ENCODE results near the gene LILRB5.
"Not testable (repeated sequence)": the region's sequence is repeated elsewhere in the genome, so short reads cannot be mapped to it uniquely, and the experiment has no call there.

The LILRB5 gene

GRCh38 chr19:54243809-54244208 is 13.3 kb downstream of the LILRB5 start:
- not testable (repeated sequence) for DNase-seq (ENCODE audit: low read depth in 2 of 2)

- not testable (repeated sequence) for DNase-seq (ENCODE audit: low read depth in 2 of 2)
Observed at GRCh38 chr19:54242646-54243045, 14.4 kb downstream of the LILRB5 start, which contains the start of gene LILRA6. Gene LILRA6, minus strand, starts transcription at chr19:54242790.

GRCh38 chr19:54242234-54242633 is 14.8 kb downstream of the LILRB5 start:
- not testable (repeated sequence) for DNase-seq (ENCODE audit: low read depth in 2 of 2)

- DNase-seq (ENCODE audit: low read depth in 2 of 2) = not testable (repeated sequence)
Observed at GRCh38 chr19:54240372-54241336, 16.4 kb downstream of the LILRB5 start.

GRCh38 chr19:54239491-54240371 is 17.3 kb downstream of the LILRB5 start:
- DNase-seq (ENCODE audit: low read depth in 2 of 2) = not testable (repeated sequence)

GRCh38 chr19:54233941-54234340 is 23.1 kb downstream of the LILRB5 start:
- DNase-seq (ENCODE audit: low read depth in 2 of 2) = no peak

GRCh38 chr19:54231077-54231931 is 25.8 kb downstream of the LILRB5 start:
- peak; percentile 80 to 85 for DNase-seq (ENCODE audit: low read depth in 2 of 2)

- DNase-seq (ENCODE audit: low read depth in 2 of 2) = no peak
Observed at GRCh38 chr19:54230031-54230430, 27.0 kb downstream of the LILRB5 start.

- DNase-seq (ENCODE audit: low read depth in 2 of 2) = no peak
Observed at GRCh38 chr19:54229146-54229545, 27.9 kb downstream of the LILRB5 start.

- DNase-seq (ENCODE audit: low read depth in 2 of 2) = not testable (repeated sequence)
Observed at GRCh38 chr19:54224619-54225018, 32.5 kb downstream of the LILRB5 start.

GRCh38 chr19:54223937-54224281 is 33.2 kb downstream of the LILRB5 start:
- not testable (repeated sequence) for DNase-seq (ENCODE audit: low read depth in 2 of 2)

- not testable (repeated sequence) for DNase-seq (ENCODE audit: low read depth in 2 of 2)
Observed at GRCh38 chr19:54223277-54223936, 33.7 kb downstream of the LILRB5 start.

- not testable (repeated sequence) for DNase-seq (ENCODE audit: low read depth in 2 of 2)
Observed at GRCh38 chr19:54222474-54223276, 34.4 kb downstream of the LILRB5 start, which contains the start of gene LILRB3. Gene LILRB3, minus strand, starts transcription at chr19:54223007. Its CDS starts 31 bp downstream, at chr19:54222976.

GRCh38 chr19:54221947-54222346 is 35.1 kb downstream of the LILRB5 start:
- not testable (repeated sequence) for DNase-seq (ENCODE audit: low read depth in 2 of 2)

GRCh38 chr19:54219702-54220101 is 37.4 kb downstream of the LILRB5 start:
- DNase-seq (ENCODE audit: low read depth in 2 of 2) = not testable (repeated sequence)

- DNase-seq (ENCODE audit: low read depth in 2 of 2) = no peak
Observed at GRCh38 chr19:54218960-54219661, 38.0 kb downstream of the LILRB5 start.

- no peak for DNase-seq (ENCODE audit: low read depth in 2 of 2)
Observed at GRCh38 chr19:54218259-54218658, 38.8 kb downstream of the LILRB5 start.

- not testable (repeated sequence) for DNase-seq (ENCODE audit: low read depth in 2 of 2)
Observed at GRCh38 chr19:54217517-54218247, 39.4 kb downstream of the LILRB5 start.

Data from activated CD4-positive, alpha-beta T cell treated with anti-CD3 and anti-CD28 coated beads for 24 hours (primary cell).